ENCODE data around the gene ZNF770.

Gene ZNF770

DNA sequence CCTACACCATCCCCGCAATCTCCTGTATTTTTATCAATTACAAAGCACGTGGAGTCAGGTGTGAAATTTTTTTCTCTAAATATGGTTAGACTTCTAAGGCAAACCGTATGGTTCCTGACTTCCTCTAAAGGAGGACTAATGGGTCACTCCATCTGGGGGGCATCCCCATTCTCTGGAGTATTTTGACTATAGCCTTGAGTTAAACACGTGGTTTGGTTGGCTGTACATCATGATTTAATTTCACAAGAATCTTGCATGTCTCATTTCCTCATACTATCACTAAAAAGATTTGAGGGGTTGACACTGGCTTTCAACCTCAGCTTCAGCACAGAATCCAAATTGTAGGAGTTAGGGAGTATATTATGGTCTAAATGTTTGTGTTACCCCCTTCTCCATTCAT, 25.3 kb upstream of the ZNF770 start:
- H3K27ac ChIP-seq: no peak overlapping the region
- TF ChIP-seq, protein P1, sequence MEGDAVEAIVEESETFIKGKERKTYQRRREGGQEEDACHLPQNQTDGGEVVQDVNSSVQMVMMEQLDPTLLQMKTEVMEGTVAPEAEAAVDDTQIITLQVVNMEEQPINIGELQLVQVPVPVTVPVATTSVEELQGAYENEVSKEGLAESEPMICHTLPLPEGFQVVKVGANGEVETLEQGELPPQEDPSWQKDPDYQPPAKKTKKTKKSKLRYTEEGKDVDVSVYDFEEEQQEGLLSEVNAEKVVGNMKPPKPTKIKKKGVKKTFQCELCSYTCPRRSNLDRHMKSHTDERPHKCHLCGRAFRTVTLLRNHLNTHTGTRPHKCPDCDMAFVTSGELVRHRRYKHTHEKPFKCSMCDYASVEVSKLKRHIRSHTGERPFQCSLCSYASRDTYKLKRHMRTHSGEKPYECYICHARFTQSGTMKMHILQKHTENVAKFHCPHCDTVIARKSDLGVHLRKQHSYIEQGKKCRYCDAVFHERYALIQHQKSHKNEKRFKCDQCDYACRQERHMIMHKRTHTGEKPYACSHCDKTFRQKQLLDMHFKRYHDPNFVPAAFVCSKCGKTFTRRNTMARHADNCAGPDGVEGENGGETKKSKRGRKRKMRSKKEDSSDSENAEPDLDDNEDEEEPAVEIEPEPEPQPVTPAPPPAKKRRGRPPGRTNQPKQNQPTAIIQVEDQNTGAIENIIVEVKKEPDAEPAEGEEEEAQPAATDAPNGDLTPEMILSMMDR (conservative IDR thresholded peaks at IDR 0.05): no peak
- no peak for TF ChIP-seq ZFX (IDR thresholded peaks at IDR 0.05)

DNA sequence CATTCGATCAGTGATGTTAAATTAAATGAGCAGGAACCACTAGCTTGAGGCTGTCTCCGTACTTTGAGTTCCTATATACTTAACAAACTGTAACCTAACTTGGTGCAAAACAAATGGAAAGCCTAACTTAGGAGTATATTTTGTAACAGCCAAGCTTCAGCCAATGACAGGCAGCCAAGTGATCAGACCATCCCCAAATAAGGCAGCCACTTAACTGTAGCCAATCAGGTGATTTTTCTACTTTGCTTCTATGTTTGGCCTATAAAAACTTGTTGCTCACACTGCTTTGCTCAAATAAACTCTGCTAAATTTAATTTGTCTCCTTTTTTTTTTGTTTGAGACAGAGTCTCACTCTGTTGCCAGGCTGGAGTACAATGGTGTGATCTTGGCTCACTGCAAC, 19.3 kb upstream of the ZNF770 start:
- no peak for TF ChIP-seq ZFX (IDR thresholded peaks at IDR 0.05)
- TF ChIP-seq, protein P1 (conservative IDR thresholded peaks at IDR 0.05): no peak
- H3K27ac ChIP-seq: no peak overlapping the region

DNA sequence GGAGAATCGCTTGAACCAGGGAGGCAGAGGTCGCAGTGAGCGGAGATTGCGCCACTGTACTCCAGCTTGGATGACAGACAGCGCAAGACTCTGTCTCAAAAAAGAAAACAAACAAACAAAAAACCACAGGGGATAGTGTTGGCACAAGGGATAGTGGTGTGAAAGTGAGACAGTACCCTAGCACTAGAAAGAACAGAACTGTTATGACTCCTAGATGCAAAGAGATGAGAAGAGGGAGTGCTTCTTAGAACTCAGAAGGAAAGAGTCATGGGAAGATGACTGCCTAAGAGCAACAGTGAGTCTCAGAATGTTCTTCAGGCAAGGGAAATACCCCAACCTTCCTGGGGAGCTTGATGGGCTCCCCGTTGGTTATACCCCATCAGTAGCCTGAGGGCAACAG, 17.8 kb upstream of the ZNF770 start:
- no peak overlapping the region for H3K27ac ChIP-seq
- TF ChIP-seq, protein P1 (conservative IDR thresholded peaks at IDR 0.05): no peak
- TF ChIP-seq ZFX (IDR thresholded peaks at IDR 0.05): no peak

DNA sequence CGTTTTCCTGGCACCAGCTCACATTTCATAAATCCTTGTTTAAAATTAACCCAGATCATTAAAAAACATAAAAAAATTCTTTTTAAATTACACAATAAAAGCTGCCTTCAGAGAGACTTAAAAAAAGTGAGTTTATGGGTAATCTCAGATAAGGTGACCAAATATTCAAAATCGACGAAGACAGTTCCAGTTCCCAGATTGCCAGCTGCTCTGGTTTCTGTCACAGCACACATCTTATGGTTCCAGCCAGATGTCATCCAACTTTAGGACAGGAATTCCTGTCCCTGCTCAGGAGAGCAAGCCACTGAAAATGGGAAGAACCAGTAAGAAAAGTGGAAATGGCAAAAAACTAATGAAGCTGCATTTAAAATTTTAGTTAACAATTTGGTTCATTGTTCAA, 15.8 kb upstream of the ZNF770 start:
- TF ChIP-seq, protein P1 (conservative IDR thresholded peaks at IDR 0.05): no peak
- no peak for TF ChIP-seq ZFX (IDR thresholded peaks at IDR 0.05)
- no peak overlapping the region for H3K27ac ChIP-seq

DNA sequence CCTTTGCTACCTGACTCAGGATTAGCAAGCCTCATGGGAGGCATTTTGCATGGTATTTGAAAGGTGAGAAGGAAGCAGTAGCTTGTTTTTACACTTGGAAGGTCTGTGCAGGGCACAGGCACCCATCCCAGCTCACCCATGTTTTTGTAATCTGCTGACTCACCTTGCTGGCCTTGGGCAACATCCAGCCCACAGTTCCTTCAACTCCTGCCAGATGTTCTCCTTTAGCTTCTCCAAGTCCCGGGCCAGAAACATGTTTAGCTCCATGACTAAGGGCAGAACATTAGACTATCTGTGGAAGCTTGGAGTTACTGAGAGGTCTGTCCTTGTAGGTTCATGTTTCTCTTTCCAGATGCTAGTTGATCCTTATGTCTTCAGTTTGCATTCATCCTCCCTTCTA, 12.4 kb upstream of the ZNF770 start:
- H3K27ac ChIP-seq: no peak overlapping the region; the same call in 1 of the 2 replicates
- TF ChIP-seq, protein P1 (conservative IDR thresholded peaks at IDR 0.05): no peak
- no peak for TF ChIP-seq ZFX (IDR thresholded peaks at IDR 0.05)

DNA sequence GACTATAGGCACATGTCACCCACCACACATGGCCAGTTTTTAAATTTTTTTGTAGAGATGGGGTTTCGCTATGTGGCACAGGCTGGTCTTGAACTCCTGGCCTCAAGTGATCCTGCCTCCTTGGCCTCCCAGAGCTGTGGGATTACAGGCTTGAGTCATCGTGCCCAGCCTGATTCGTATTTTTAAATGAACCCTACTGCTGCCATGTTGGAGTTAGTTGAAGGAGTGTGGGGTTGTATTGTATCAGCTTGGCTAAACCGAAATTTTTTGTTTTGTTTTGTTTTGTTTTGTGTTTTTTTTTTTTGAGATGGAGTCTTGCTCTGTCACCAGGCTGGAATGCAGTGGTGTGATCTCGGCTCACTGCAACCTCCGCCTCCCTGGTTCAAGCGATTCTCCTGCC, 11.8 kb upstream of the ZNF770 start:
- TF ChIP-seq, protein P1 (conservative IDR thresholded peaks at IDR 0.05): no peak
- TF ChIP-seq ZFX (IDR thresholded peaks at IDR 0.05): no peak
- no peak overlapping the region; the same call in 1 of the 2 replicates for H3K27ac ChIP-seq

DNA sequence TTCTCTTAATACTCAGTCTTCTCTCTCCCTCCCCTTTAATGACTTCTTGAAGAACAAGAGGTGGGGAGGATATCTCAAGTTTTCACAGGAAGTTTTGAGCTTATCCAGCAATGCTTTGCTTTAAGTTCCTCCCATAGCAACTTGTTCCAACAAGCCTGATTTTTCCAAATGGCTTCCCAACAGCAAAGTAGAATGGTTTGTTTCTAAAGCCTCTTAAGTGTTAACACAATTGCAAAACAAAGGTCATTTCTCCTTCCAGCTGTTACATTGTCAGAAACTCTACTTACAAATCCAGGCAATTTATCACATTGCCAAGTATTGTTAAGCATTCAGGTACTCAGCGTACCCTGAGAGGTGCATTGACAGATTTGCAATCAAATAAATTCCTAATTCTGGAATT, 6.8 kb upstream of the ZNF770 start:
- no peak overlapping the region for H3K27ac ChIP-seq
- TF ChIP-seq ZFX (IDR thresholded peaks at IDR 0.05): no peak
- TF ChIP-seq, protein P1 (conservative IDR thresholded peaks at IDR 0.05): no peak
